Sigmoid colon (tissue), 7 donors: Measurements from ENCODE around the gene XYLT2. TPM values are rescaled to one million over a fixed set of nuclear protein-coding genes. Genes with fewer than 3 reads are reported as not detected.
A peak's percentile ranks its signal among the peaks of the same experiment; 100 is the strongest.

Experiments used
- DNase-seq: peaks from one replicate; pipeline ENCODE4 v3.0.0-alpha.2; 2019
- H3K27ac ChIP-seq, 4 donors: fragments of 200-600 bp; sonication (generic); one replicate each; pipeline ENCODE4 v1.5.1; 2016 to 2019; ENCODE audit warnings: mild to moderate bottlenecking in 1 of 4
- H3K27me3 ChIP-seq, 3 donors: fragments of 200-600 bp; sonication (generic); one replicate each; pipeline ENCODE4 v1.5.1; 2019; ENCODE audit warnings: mild to moderate bottlenecking in 1 of 3
- H3K36me3 ChIP-seq, 4 donors: fragments of 200-600 bp; sonication (generic); one replicate each; pipeline ENCODE4 v1.5.1; 2016 to 2019
- H3K4me1 ChIP-seq, 4 donors: fragments of 200-600 bp; sonication (generic); one replicate each; pipeline ENCODE4 v1.5.1; 2017 to 2019
- H3K4me3 ChIP-seq, 4 donors: fragments of 200-600 bp; sonication (generic); one replicate each; pipeline ENCODE4 v1.5.1; 2017 to 2019; ENCODE audit warnings: mild to moderate bottlenecking in 2 of 4, moderate library complexity in 1 of 4
- H3K9me3 ChIP-seq, 4 donors: fragments of 200-600 bp in 3 of 4; sonication (generic) in 3 of 4; one replicate each; pipeline versions ENCODE4 v1.5.1 to v1.6.1; 2013 to 2019
- EP300 ChIP-seq, 4 donors: sonication (generic); formaldehyde crosslinking; IDR thresholded peaks; one replicate each; pipeline ENCODE4 v1.6.1; 2017; ENCODE audit warnings: antibody characterized with exemption in 4 of 4
- POLR2A ChIP-seq, 2 donors: fragments of 450-650 bp; IDR thresholded peaks; one replicate each; pipeline ENCODE4 v1.6.1; 2016; ENCODE audit warnings: antibody characterized with exemption in 2 of 2, mild to moderate bottlenecking in 2 of 2, moderate library complexity in 2 of 2
- POLR2AphosphoS5 ChIP-seq, 4 donors: sonication (generic); formaldehyde crosslinking; IDR thresholded peaks; one replicate each; pipeline ENCODE4 v1.6.1; 2017; ENCODE audit warnings: antibody characterized with exemption in 4 of 4
- WGBS, 2 donors: extraction: QIAGEN DNeasy Blood & Tissue Kit; methylation state at CpG; one replicate each; pipeline ENCODE4 v1.1.7; 2013; 5-methylcytosine and 5-hydroxymethylcytosine counted together
- intact Hi-C: fragments of 100-400 bp; cut with DNase I; formaldehyde crosslinking; loops from one replicate; pipeline ENCODE4 v1.15.1; 2023
- polyA plus RNA-seq, 3 donors: library from polyadenylated mRNA; stranded (reverse); fragments of 200-250 nt; gene quantifications; one replicate each; pipeline ENCODE4 v1.2.3, GENCODE V29; 2013
- total RNA-seq, 4 donors: library from RNA; depleted of rRNA; stranded (reverse); fragments of >200 nt; gene quantifications; one replicate each; pipeline ENCODE4 v1.1.0, GENCODE V29; 2016
- TF ChIP-seq, protein P1 (sequence below), 4 experiments: fragments of 450-650 bp in 3 of 4; fragments of 200-600 bp in 1 of 4; IDR thresholded peaks; one replicate each; pipeline ENCODE4 v1.5.1; 2016 to 2019; ENCODE audit warnings: antibody characterized with exemption in 4 of 4, mild to moderate bottlenecking in 3 of 4, moderate library complexity in 2 of 4
- donor health status: healthy with polysubstance abuse.
- donor health status: Bipolar disorder and iron deficiency.
- donor health status: healthy.

Gene XYLT2
- total and polyA plus RNA-seq, 7 donors: 1.8 to 27.4 (median 16.2) TPM

DNA sequence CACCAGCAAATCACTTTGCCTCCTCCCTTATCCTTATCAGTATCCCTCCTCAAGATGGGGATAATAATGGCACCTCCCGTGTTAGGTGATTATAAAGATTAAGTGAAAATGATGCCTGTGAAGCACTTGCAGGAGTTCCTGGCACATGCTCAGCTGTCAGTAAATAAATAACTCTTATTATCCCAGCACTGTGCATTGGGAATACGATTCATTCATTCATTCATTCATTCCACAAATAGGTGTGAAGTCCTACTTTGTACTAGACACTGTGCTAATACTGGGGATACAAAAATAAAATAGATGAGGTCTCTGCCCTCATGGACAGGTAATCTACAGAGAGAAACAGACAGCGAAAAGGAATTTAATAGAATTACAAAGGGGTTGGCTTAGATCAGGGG is 2.0 kb downstream of the XYLT2 start:
- Histone ChIP-seq H3K36me3 (no peaks in the 10 kb centered on the region), H3K4me3 (no peak overlapping the region), H3K9me3 (no peaks in the 10 kb centered on the region), H3K27ac (peak overlapping the region in 3 of 4 donors; percentile 28 to 82 (median 79)), H3K4me1 (peaks cover 0 to 50% (median 42%) of the 10 kb centered on the region in 4 donors), H3K27me3 (no peaks in the 10 kb centered on the region)
- no peak for DNase-seq
- intact Hi-C loops: no loop called here
- TF ChIP-seq, protein P1, sequence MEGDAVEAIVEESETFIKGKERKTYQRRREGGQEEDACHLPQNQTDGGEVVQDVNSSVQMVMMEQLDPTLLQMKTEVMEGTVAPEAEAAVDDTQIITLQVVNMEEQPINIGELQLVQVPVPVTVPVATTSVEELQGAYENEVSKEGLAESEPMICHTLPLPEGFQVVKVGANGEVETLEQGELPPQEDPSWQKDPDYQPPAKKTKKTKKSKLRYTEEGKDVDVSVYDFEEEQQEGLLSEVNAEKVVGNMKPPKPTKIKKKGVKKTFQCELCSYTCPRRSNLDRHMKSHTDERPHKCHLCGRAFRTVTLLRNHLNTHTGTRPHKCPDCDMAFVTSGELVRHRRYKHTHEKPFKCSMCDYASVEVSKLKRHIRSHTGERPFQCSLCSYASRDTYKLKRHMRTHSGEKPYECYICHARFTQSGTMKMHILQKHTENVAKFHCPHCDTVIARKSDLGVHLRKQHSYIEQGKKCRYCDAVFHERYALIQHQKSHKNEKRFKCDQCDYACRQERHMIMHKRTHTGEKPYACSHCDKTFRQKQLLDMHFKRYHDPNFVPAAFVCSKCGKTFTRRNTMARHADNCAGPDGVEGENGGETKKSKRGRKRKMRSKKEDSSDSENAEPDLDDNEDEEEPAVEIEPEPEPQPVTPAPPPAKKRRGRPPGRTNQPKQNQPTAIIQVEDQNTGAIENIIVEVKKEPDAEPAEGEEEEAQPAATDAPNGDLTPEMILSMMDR (IDR thresholded peaks at IDR 0.05): no peak
- TF ChIP-seq POLR2AphosphoS5 (IDR thresholded peaks at IDR 0.05) (no peak), EP300 (IDR thresholded peaks at IDR 0.05) (no peak), POLR2A (IDR thresholded peaks at IDR 0.05) (no peak)
- WGBS, 2 donors: 46 to 68% methylated on average over 3 of the region's 3 CpGs

DNA sequence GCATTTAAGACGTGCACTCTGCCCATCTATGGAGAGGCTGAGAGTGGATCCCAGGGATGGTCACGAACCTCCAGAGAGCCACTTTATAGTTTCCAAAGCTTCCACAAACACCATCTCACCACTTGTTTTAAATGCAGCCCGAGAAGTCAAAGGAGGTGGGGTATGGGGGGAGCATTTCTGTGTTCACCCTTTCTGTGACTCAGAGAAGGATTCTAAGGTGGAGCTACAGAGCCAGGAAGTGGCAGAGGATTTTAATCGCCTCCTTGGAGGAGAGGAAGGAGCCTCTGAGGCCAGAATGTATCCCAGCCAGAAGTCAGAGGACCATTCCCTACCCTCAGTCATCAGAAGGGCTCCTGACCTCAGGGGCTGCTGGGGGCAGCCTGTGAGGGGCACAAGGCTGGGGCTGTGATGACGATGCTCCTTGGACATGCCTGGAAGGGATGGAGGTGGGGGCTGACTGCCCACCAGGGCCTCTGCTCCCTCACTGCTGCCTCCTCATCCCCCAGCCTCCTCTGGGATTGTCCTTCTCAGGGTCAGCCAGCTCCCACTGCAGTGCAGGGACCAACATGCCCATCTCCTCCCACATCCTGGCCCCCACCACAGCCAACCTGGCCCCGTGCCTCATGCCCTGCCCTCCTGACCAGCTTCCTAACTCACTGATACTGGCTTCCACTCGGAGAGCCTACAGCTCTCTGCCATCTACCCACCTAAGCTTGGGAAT is 2.8 kb downstream of the XYLT2 start:
- peak overlapping the region in 2 of 4 donors; percentile 1 to 28 for H3K27ac ChIP-seq
- H3K4me3 ChIP-seq: no peak overlapping the region
- DNase-seq: peak; percentile 63
- TF ChIP-seq EP300 (IDR thresholded peaks at IDR 0.05): no peak
- TF ChIP-seq POLR2AphosphoS5 (IDR thresholded peaks at IDR 0.05): no peak
- no peak for TF ChIP-seq POLR2A (IDR thresholded peaks at IDR 0.05)
- TF ChIP-seq, protein P1 (IDR thresholded peaks at IDR 0.05): no peak
- H3K27me3 ChIP-seq: no peaks in the 10 kb centered on the region
- WGBS, 2 donors: 81% methylated on average over 7 of the region's 7 CpGs
- H3K4me1 ChIP-seq: peaks cover 0 to 51% (median 42%) of the 10 kb centered on the region in 4 donors
- intact Hi-C loops: no loop called here
- H3K36me3 ChIP-seq: peaks cover 0 to 6% (median 0%) of the 10 kb centered on the region in 4 donors
- no peaks in the 10 kb centered on the region for H3K9me3 ChIP-seq

DNA sequence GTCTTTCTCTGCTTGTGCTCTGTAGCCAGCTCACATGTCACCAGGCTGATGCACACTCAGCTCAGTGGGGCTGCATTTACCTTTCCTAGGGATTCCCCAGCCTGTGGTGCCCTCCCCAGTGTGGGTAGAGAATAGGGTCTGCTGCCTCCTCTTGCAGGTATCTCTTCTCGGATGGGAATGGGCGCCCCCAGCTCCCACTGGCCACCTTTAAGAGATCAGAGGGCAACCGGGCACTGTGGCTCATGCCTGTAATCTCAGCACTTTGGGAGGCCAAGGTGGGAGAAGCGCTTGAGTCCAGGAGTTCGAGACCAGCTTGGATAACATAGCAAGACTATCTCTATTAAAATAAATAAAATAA is 3.3 kb downstream of the XYLT2 start:
- TF ChIP-seq, protein P1 (IDR thresholded peaks at IDR 0.05): no peak
- no peak for TF ChIP-seq POLR2A (IDR thresholded peaks at IDR 0.05)
- TF ChIP-seq POLR2AphosphoS5 (IDR thresholded peaks at IDR 0.05): no peak
- no peak for TF ChIP-seq EP300 (IDR thresholded peaks at IDR 0.05)
- intact Hi-C loops: no loop called here
- H3K9me3 ChIP-seq: no peaks in the 10 kb centered on the region
- peaks cover 0 to 51% (median 42%) of the 10 kb centered on the region in 4 donors for H3K4me1 ChIP-seq
- no peak overlapping the region for H3K27ac ChIP-seq
- H3K4me3 ChIP-seq: no peak overlapping the region
- peak; percentile 50 for DNase-seq
- H3K36me3 ChIP-seq: peaks cover under 1 to 11% (median 4%) of the 10 kb centered on the region in 4 donors
- H3K27me3 ChIP-seq: no peaks in the 10 kb centered on the region
- 96 to 98% methylated on average over 5 of the region's 5 CpGs for WGBS, 2 donors

DNA sequence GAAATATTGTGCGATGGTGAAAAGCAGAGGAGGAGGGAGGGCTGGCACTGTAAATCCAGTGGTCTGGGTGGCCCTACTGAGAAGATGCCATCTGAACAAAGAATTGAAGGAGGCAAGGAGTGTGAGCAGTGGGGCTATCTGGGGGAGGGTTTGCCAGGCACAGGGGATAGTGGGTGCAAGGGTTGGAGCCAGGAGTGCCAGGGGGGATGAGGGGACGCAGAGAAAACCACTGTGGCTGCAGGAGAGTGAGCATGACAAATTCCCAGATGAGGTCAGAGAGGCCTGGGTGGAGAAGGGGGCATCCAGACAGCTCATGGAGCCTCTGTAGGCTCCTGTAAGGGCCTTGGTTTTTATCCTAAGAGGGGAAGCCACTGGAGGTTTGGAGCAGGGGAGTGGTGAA is 4.8 kb downstream of the XYLT2 start:
- TF ChIP-seq POLR2AphosphoS5 (IDR thresholded peaks at IDR 0.05) (no peak), POLR2A (IDR thresholded peaks at IDR 0.05) (no peak), EP300 (IDR thresholded peaks at IDR 0.05) (no peak)
- TF ChIP-seq, protein P1 (IDR thresholded peaks at IDR 0.05): no peak
- intact Hi-C loops: no loop called here
- Histone ChIP-seq H3K9me3 (no peaks in the 10 kb centered on the region), H3K36me3 (peaks cover 8 to 26% (median 18%) of the 10 kb centered on the region in 4 donors), H3K4me3 (no peak overlapping the region), H3K4me1 (peaks cover 0 to 40% (median 36%) of the 10 kb centered on the region in 4 donors), H3K27me3 (no peaks in the 10 kb centered on the region), H3K27ac (no peak overlapping the region)
- peak; percentile 20 for DNase-seq
- 90 to 91% methylated on average over 2 of the region's 2 CpGs for WGBS, 2 donors
